GM19372 (cell line): ENCODE data around the gene MRPS31.
A peak's percentile ranks its signal among the peaks of the same experiment; 100 is the strongest.

ENCODE experiments used
- ATAC-seq: cut with Tn5 transposase; IDR thresholded peaks from one replicate; pipeline ENCODE4 v1.9.1; 2021; ENCODE audit warnings: mild to moderate bottlenecking, low read depth, moderate library complexity; ENCODE audit not compliant: unreplicated experiment

MRPS31 gene

GRCh38 chr13:40770934-40771618 lies at the start of gene MRPS31:
Gene MRPS31, minus strand, starts transcription at chr13:40771190. Its CDS starts 54 bp downstream, at chr13:40771136.
- peak; percentile 97 for ATAC-seq

- ATAC-seq: no peak
Observed at GRCh38 chr13:40819797-40820315, 48.9 kb upstream of the MRPS31 start.

- no peak for ATAC-seq
Observed at GRCh38 chr13:40818926-40819325, 47.9 kb upstream of the MRPS31 start.

- ATAC-seq: no peak
Observed at GRCh38 chr13:40814803-40815202, 43.8 kb upstream of the MRPS31 start.

- no peak for ATAC-seq
Observed at GRCh38 chr13:40813667-40814454, 42.9 kb upstream of the MRPS31 start.

- ATAC-seq: no peak
Observed at GRCh38 chr13:40812724-40813445, 41.9 kb upstream of the MRPS31 start.

- ATAC-seq: no peak
Observed at GRCh38 chr13:40812102-40812501, 41.1 kb upstream of the MRPS31 start.

GRCh38 chr13:40809471-40809870 lies 38.5 kb upstream of the MRPS31 start:
- no peak for ATAC-seq

GRCh38 chr13:40806241-40806640 lies 35.3 kb upstream of the MRPS31 start:
- ATAC-seq: no peak

- ATAC-seq: no peak
Observed at GRCh38 chr13:40803316-40803715, 32.3 kb upstream of the MRPS31 start.

- no peak for ATAC-seq
Observed at GRCh38 chr13:40801255-40802217, 30.5 kb upstream of the MRPS31 start.

- no peak for ATAC-seq
Observed at GRCh38 chr13:40800559-40800958, 29.6 kb upstream of the MRPS31 start.

GRCh38 chr13:40799508-40799907 lies 28.5 kb upstream of the MRPS31 start:
- no peak for ATAC-seq

- ATAC-seq: no peak
Observed at GRCh38 chr13:40798380-40798779, 27.4 kb upstream of the MRPS31 start.

GRCh38 chr13:40796649-40797048 lies 25.7 kb upstream of the MRPS31 start:
- ATAC-seq: no peak

- ATAC-seq: no peak
Observed at GRCh38 chr13:40794414-40795368, 23.7 kb upstream of the MRPS31 start.

GRCh38 chr13:40793339-40793738 lies 22.3 kb upstream of the MRPS31 start:
- no peak for ATAC-seq

GRCh38 chr13:40792284-40793051 lies 21.5 kb upstream of the MRPS31 start:
- ATAC-seq: no peak
